Stimulated activated CD8-positive, alpha-beta memory T cell treated with anti-CD3 and anti-CD28 coated beads, Interleukin-7, amount 100 ng/mL, for 1 hour (primary cell): Measurements from ENCODE around the gene WEE2.
A peak's percentile ranks its signal among the peaks of the same experiment; 100 is the strongest.
"Not testable (repeated sequence)": the region's sequence is repeated elsewhere in the genome, so short reads cannot be mapped to it uniquely, and the experiment has no call there.

Experiments used
- DNase-seq, 2 donors: peaks; one replicate each; pipeline ENCODE4 v3.0.0-alpha.2; 2020; ENCODE audit warnings: low read depth in 2 of 2

Gene WEE2

GRCh38 chr7:141714571-141714970 is 6.4 kb downstream of the WEE2 start:
- DNase-seq: no peak

- DNase-seq: no peak
Observed at GRCh38 chr7:141715018-141715417, 6.9 kb downstream of the WEE2 start.

- no peak for DNase-seq
Observed at GRCh38 chr7:141715794-141716689, 7.9 kb downstream of the WEE2 start.

- no peak for DNase-seq
Observed at GRCh38 chr7:141717450-141717849, 9.3 kb downstream of the WEE2 start.

- no peak for DNase-seq
Observed at GRCh38 chr7:141722529-141722928, 14.4 kb downstream of the WEE2 start.

GRCh38 chr7:141729020-141729419 is 20.9 kb downstream of the WEE2 start:
- DNase-seq: no peak

GRCh38 chr7:141731476-141732149 is 23.5 kb downstream of the WEE2 start:
- no peak for DNase-seq

GRCh38 chr7:141737118-141737835 is 29.1 kb downstream of the WEE2 start:
- no peak for DNase-seq

GRCh38 chr7:141737836-141738591 is 29.9 kb downstream of the WEE2 start, which contains the start of gene SSBP1:
TSS of gene SSBP1 (plus strand) at chr7:141738358. CDS start at chr7:141739167, 809 bp downstream.
- peak; percentile 78 to 81 for DNase-seq

GRCh38 chr7:141738592-141739013 is 30.4 kb downstream of the WEE2 start:
- no peak for DNase-seq

- DNase-seq: no peak
Observed at GRCh38 chr7:141739250-141739649, 31.1 kb downstream of the WEE2 start.

- no peak for DNase-seq
Observed at GRCh38 chr7:141742229-141742628, 34.1 kb downstream of the WEE2 start.

GRCh38 chr7:141744131-141744530 is 36.0 kb downstream of the WEE2 start:
- DNase-seq: no peak

- DNase-seq: no peak
Observed at GRCh38 chr7:141748396-141748795, 40.2 kb downstream of the WEE2 start.

- DNase-seq: not testable (repeated sequence)
Observed at GRCh38 chr7:141751904-141752303, 43.8 kb downstream of the WEE2 start.

GRCh38 chr7:141752634-141753033 is 44.5 kb downstream of the WEE2 start:
- no peak for DNase-seq

- no peak for DNase-seq
Observed at GRCh38 chr7:141754939-141755338, 46.8 kb downstream of the WEE2 start.

- DNase-seq: no peak
Observed at GRCh38 chr7:141763797-141764196, 55.6 kb downstream of the WEE2 start, which contains the start of gene TAS2R3. TSS of gene TAS2R3 (plus strand) at chr7:141764097. CDS start at chr7:141764159, 62 bp downstream.

- DNase-seq: not testable (repeated sequence)
Observed at GRCh38 chr7:141770083-141770583, 62.0 kb downstream of the WEE2 start.

GRCh38 chr7:141776374-141776773 is 68.2 kb downstream of the WEE2 start, which contains the start of gene TAS2R4:
TSS of gene TAS2R4 (plus strand) at chr7:141776674. CDS start at chr7:141778489, 1,815 bp downstream.
- DNase-seq: no peak
